H1 (cell line): Measurements from ENCODE around the gene RBBP8. TPM values are rescaled to one million over a fixed set of nuclear protein-coding genes. Genes with fewer than 3 reads are reported as not detected.

ENCODE experiments used
- CTCF ChIA-PET: fragments of 300-600 bp; sonication (Branson Sonifier 250); formaldehyde crosslinking; loops from one replicate; lab custom pipeline; 2021; ENCODE audit not compliant: partially characterized antibody; lab: Charles Lee
- POLR2A ChIA-PET: fragments of 300-600 bp; sonication (Branson Sonifier 250); formaldehyde crosslinking; loops from one replicate; lab custom pipeline; 2021; ENCODE audit warnings: inconsistent platforms; ENCODE audit not compliant: partially characterized antibody; lab: Charles Lee
- DNase-seq, 2 experiments: peaks; one replicate each; pipeline versions ENCODE4 v3.0.0 to v3.0.0-alpha.2; 2010 to 2022; ENCODE audit warnings: low spot score in 2 of 2, low read depth in 1 of 2, mixed read lengths in 1 of 2
- FAIRE-seq: peaks from 2 replicates; lab custom pipeline; 2011; peaks lifted over from hg19 to GRCh38; lab: Jason Lieb, UNC
- H2AFZ ChIP-seq: 2 replicates; pipeline ENCODE4 v1.8.1; 2012; ENCODE audit warnings: low read length, inconsistent platforms
- H2AK5ac ChIP-seq: 2 replicates; pipeline ENCODE4 v1.6.1; 2013; ENCODE audit warnings: low read depth, low read length
- H2BK120ac ChIP-seq: replicated peaks from 2 replicates; pipeline ENCODE3; 2013; ENCODE audit warnings: low read depth, low read length, inconsistent platforms
- H2BK12ac ChIP-seq: 2 replicates; pipeline ENCODE4 v1.6.1; 2013; ENCODE audit warnings: low read depth, low read length
- H2BK15ac ChIP-seq: 2 replicates; pipeline ENCODE4 v1.6.1; 2013; ENCODE audit warnings: low read length
- H2BK20ac ChIP-seq: 2 replicates; pipeline ENCODE4 v1.6.1; 2013; ENCODE audit warnings: low read length
- H2BK5ac ChIP-seq: 2 replicates; pipeline ENCODE4 v1.6.1; 2013; ENCODE audit warnings: low read depth, low read length
- H3K14ac ChIP-seq: 2 replicates; pipeline ENCODE4 v1.6.1; 2013; ENCODE audit warnings: inconsistent platforms; ENCODE audit not compliant: insufficient read length
- H3K18ac ChIP-seq: 2 replicates; pipeline ENCODE4 v1.6.1; 2013; ENCODE audit warnings: low read length; ENCODE audit errors: extremely low read depth
- H3K23ac ChIP-seq: 2 replicates; pipeline ENCODE4 v1.6.1; 2013; ENCODE audit warnings: inconsistent platforms; ENCODE audit not compliant: insufficient read length
- H3K23me2 ChIP-seq: 2 replicates; pipeline ENCODE4 v1.6.1; 2013; ENCODE audit warnings: low read depth, low read length
- H3K27ac ChIP-seq: 2 replicates; pipeline ENCODE4 v1.6.1; 2011; ENCODE audit warnings: low read depth, low read length, inconsistent platforms
- H3K27me3 ChIP-seq, 4 experiments: replicated peaks in 1 of 4; 1 replicate in 1 of 4; 2 replicates in 3 of 4; pipeline versions ENCODE4 v1.6.1 to v1.8.1; 2011 to 2013; ENCODE audit warnings: low read length in 3 of 4, mild to moderate bottlenecking in 3 of 4, inconsistent platforms in 2 of 4, mixed read lengths in 2 of 4, moderate library complexity in 1 of 4; ENCODE audit not compliant: control insufficient read depth in 3 of 4, insufficient read depth in 3 of 4; ENCODE audit errors: extremely low read depth in 1 of 4
- H3K36me3 ChIP-seq, 4 experiments: 2 replicates each; pipeline versions ENCODE4 v1.6.1 to v1.8.1; 2011 to 2013; ENCODE audit warnings: mild to moderate bottlenecking in 4 of 4, low read length in 3 of 4, moderate library complexity in 2 of 4, control low read depth in 1 of 4, inconsistent platforms in 1 of 4; ENCODE audit not compliant: insufficient read depth in 4 of 4, control insufficient read depth in 2 of 4
- H3K4ac ChIP-seq: replicated peaks from 2 replicates; pipeline ENCODE3; 2013; ENCODE audit warnings: low read length, low read depth, mixed read lengths, inconsistent platforms; ENCODE audit not compliant: insufficient read length
- H3K4me1 ChIP-seq, 4 experiments: replicated peaks in 1 of 4; 1 replicate in 1 of 4; 2 replicates in 3 of 4; pipeline versions ENCODE4 v1.6.1 to v1.8.1; 2011 to 2013; ENCODE audit warnings: low read length in 3 of 4, inconsistent platforms in 2 of 4, mixed read lengths in 1 of 4; ENCODE audit not compliant: insufficient read depth in 4 of 4, control insufficient read depth in 3 of 4
- H3K4me2 ChIP-seq, 2 experiments: 2 replicates each; pipeline versions ENCODE4 v1.6.1 to v1.8.1; 2011 to 2013; ENCODE audit warnings: low read depth in 2 of 2, low read length in 2 of 2, control low read depth in 1 of 2, inconsistent platforms in 1 of 2, mild to moderate bottlenecking in 1 of 2; ENCODE audit not compliant: insufficient read depth in 1 of 2
- H3K4me3 ChIP-seq, 4 experiments: fragments of 200-600, 300-600 bp in 1 of 4; sonication (generic), shearing (Covaris generic), sonication (Bioruptor Twin) in 1 of 4; 2 replicates each; pipeline versions ENCODE4 v1.5.1 to v1.8.1; 2011 to 2016; ENCODE audit warnings: low read length in 4 of 4, low read depth in 3 of 4, control low read depth in 2 of 4, inconsistent platforms in 2 of 4, mild to moderate bottlenecking in 2 of 4, mixed read lengths in 1 of 4, moderate library complexity in 1 of 4; ENCODE audit not compliant: insufficient read depth in 2 of 4; ENCODE audit errors: extremely low read depth in 1 of 4
- H3K56ac ChIP-seq: replicated peaks from 2 replicates; pipeline ENCODE3; 2013; ENCODE audit warnings: low read depth, mild to moderate bottlenecking, mixed read lengths, low read length, inconsistent platforms; ENCODE audit not compliant: insufficient read length
- H3K79me1 ChIP-seq: 2 replicates; pipeline ENCODE4 v1.6.1; 2013; ENCODE audit warnings: low read depth, low read length, control low read depth
- H3K79me2 ChIP-seq, 2 experiments: 2 replicates each; pipeline versions ENCODE4 v1.6.1 to v1.8.1; 2012 to 2013; ENCODE audit warnings: low read length in 2 of 2, mild to moderate bottlenecking in 2 of 2, inconsistent platforms in 1 of 2; ENCODE audit not compliant: insufficient read depth in 2 of 2, control insufficient read depth in 1 of 2
- H3K9ac ChIP-seq, 4 experiments: replicated peaks in 1 of 4; 1 replicate in 1 of 4; 2 replicates in 3 of 4; pipeline versions ENCODE4 v1.6.1 to v1.8.1; 2011 to 2013; ENCODE audit warnings: low read depth in 3 of 4, low read length in 3 of 4, control low read depth in 2 of 4, mild to moderate bottlenecking in 2 of 4, moderate library complexity in 2 of 4, inconsistent platforms in 1 of 4; ENCODE audit errors: extremely low read depth in 1 of 4
- H3K9me3 ChIP-seq, 2 experiments: 2 replicates each; pipeline versions ENCODE4 v1.6.1 to v1.8.1; 2012 to 2013; ENCODE audit warnings: mild to moderate bottlenecking in 2 of 2, moderate library complexity in 2 of 2, control low read depth in 1 of 2, inconsistent platforms in 1 of 2, low read depth in 1 of 2, low read length in 1 of 2, mixed read lengths in 1 of 2; ENCODE audit not compliant: insufficient read depth in 2 of 2
- H4K20me1 ChIP-seq, 2 experiments: replicated peaks in 1 of 2; 2 replicates each; pipeline versions ENCODE3 to v1.8.1; 2011 to 2013; ENCODE audit warnings: inconsistent platforms in 2 of 2, low read length in 2 of 2, mild to moderate bottlenecking in 1 of 2; ENCODE audit not compliant: insufficient read depth in 2 of 2, control insufficient read depth in 1 of 2
- H4K5ac ChIP-seq: 2 replicates; pipeline ENCODE4 v1.6.1; 2013; ENCODE audit warnings: low read length, low read depth, mixed read lengths, inconsistent platforms; ENCODE audit not compliant: insufficient read length
- H4K8ac ChIP-seq: 2 replicates; pipeline ENCODE4 v1.8.0; 2013; ENCODE audit warnings: mild to moderate bottlenecking, moderate library complexity, low read length, inconsistent platforms; ENCODE audit not compliant: insufficient read depth; ENCODE audit errors: extremely low read depth
- H4K91ac ChIP-seq: replicated peaks from 2 replicates; pipeline ENCODE3; 2013; ENCODE audit warnings: low read length, mixed read lengths, inconsistent platforms; ENCODE audit not compliant: insufficient read length
- ASH2L ChIP-seq: fragments of 200-600, 300-600 bp; sonication (generic); IDR thresholded peaks from one replicate; pipeline ENCODE4 v1.7.1; 2017; ENCODE audit warnings: low read length
- CBX5 ChIP-seq: fragments of 300-800, 300-1000 bp; sonication (generic); IDR thresholded peaks from 2 replicates; pipeline ENCODE4 v1.7.1; 2016; ENCODE audit warnings: antibody characterized with exemption, low read length, low read depth
- GABPA ChIP-seq: IDR thresholded peaks from 2 replicates; pipeline ENCODE4 v1.6.1; 2011; ENCODE audit warnings: mild to moderate bottlenecking, low read length, moderate library complexity, borderline replicate concordance; ENCODE audit not compliant: insufficient read depth
- GTF2F1 ChIP-seq: IDR thresholded peaks from 2 replicates; pipeline ENCODE4 v1.6.1; 2012; ENCODE audit warnings: low read depth, low read length, improper control_type of control experiment, borderline replicate concordance
- JUND ChIP-seq: IDR thresholded peaks from 2 replicates; pipeline ENCODE4 v1.6.1; 2011; ENCODE audit warnings: mild to moderate bottlenecking, improper control_type of control experiment, low read length
- MAFK ChIP-seq: IDR thresholded peaks from 2 replicates; pipeline ENCODE4 v1.6.1; 2012; ENCODE audit warnings: low read depth, mild to moderate bottlenecking, improper control_type of control experiment, low read length
- PHF8 ChIP-seq: fragments of 200-600 bp; sonication (generic); conservative IDR thresholded peaks from 2 replicates; pipeline ENCODE4 v1.7.1; 2012; ENCODE audit warnings: low read depth, mild to moderate bottlenecking, inconsistent platforms, low read length, moderate library complexity
- SP2 ChIP-seq: IDR thresholded peaks from 2 replicates; pipeline ENCODE4 v1.6.1; 2012; ENCODE audit warnings: mild to moderate bottlenecking, low read length, inconsistent platforms
- TAF1 ChIP-seq: IDR thresholded peaks from 2 replicates; pipeline ENCODE4 v1.6.1; 2011; ENCODE audit warnings: mild to moderate bottlenecking, low read depth, low read length
- TEAD4 ChIP-seq: IDR thresholded peaks from 2 replicates; pipeline ENCODE4 v1.6.1; 2012; ENCODE audit warnings: low read depth, low read length, inconsistent platforms, mixed read lengths
- WGBS, 2 experiments: shearing (Covaris generic) in 1 of 2; methylation state at CpG; one replicate each; pipeline versions ENCODE4 v1.1.6 to v1.1.7; 2013 to 2015; ENCODE audit warnings: low lambda C conversion rate in 2 of 2, mixed read lengths in 2 of 2, inconsistent platforms in 1 of 2, low coverage in 1 of 2, missing lambda C conversion rate in 1 of 2; ENCODE audit not compliant: insufficient replicate concordance in 2 of 2, insufficient coverage in 1 of 2, insufficient read length in 1 of 2; ENCODE audit errors: extremely low coverage in 1 of 2, missing lambda C conversion rate in 1 of 2; 5-methylcytosine and 5-hydroxymethylcytosine counted together
- polyA plus RNA-seq, 7 experiments: library from polyadenylated mRNA; depleted of rRNA in 3 of 7; stranded (reverse) in 5 of 7; unstranded in 2 of 7; fragments of >200 nt in 5 of 7; fragments of 200-250 nt in 2 of 7; gene quantifications; 1 replicate in 5 of 7; 2 replicates in 1 of 7; 4 replicates in 1 of 7; pipeline versions ENCODE4 v1.2.1 to v1.2.3, GENCODE V29; 2011 to 2013; ENCODE audit warnings: missing spikeins in 2 of 7, mixed read lengths in 2 of 7
- total RNA-seq: library from RNA; stranded (reverse); fragmentation: NEBNext Ultra II Directional; extraction: Animal tissue kit (Norgen Biotek cat#: 25700); gene quantifications from 2 replicates; pipeline ENCODE4 v1.2.1, GENCODE V29; 2021
- TF ChIP-seq, protein P1 (sequence below): IDR thresholded peaks from 2 replicates; pipeline ENCODE4 v1.6.1; 2012; ENCODE audit warnings: low read length, inconsistent platforms
- TF ChIP-seq, protein P2 (sequence below): IDR thresholded peaks from 2 replicates; pipeline ENCODE4 v1.6.1; 2012; ENCODE audit warnings: inconsistent platforms

RBBP8 gene
- total and polyA plus RNA-seq, 2 of the 8 experiments (the other 6 are each of a cell fraction or from before 2014, with no cell fraction given): 16.1 to 65.8 TPM

DNA sequence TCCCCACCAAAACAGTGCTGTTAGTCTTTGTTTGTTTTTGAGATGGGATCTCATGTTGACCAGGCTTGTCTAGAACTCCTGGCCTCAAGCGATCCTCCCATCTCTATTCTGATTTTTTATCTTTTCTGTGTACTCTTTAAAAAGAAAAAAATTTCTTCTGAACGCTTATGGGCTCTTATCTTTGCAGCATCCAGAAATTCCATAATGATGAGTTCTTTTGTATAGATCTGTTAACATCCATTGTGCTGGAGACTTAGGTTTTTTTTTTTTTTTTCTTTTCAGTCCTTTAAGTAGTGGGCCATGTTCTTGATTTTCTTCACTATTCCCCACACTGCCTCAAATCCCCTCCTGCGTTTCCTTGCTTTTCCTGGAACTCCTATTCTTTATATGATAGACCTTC lies 31.0 kb downstream of the RBBP8 start:
- Histone ChIP-seq H4K91ac (no peak overlapping the region), H2BK15ac (no peak overlapping the region), H2BK5ac (no peak overlapping the region), H4K20me1 (no peaks in the 10 kb centered on the region), H3K18ac (no peak overlapping the region), H3K56ac (no peak overlapping the region), H3K14ac (no peak overlapping the region), H4K8ac (no peak overlapping the region), H4K5ac (no peak overlapping the region), H3K23me2 (no peaks in the 10 kb centered on the region), H3K27ac (no peak overlapping the region), H2BK20ac (no peak overlapping the region), H3K4ac (no peak overlapping the region), H3K79me2 (peaks cover 0 to 8% of the 10 kb centered on the region in 2 experiments; a peak in 1 of 4 replicates), H3K4me2 (no peak overlapping the region), H3K36me3 (peaks cover 0 to 15% (median 3%) of the 10 kb centered on the region in 4 experiments; a peak in 2 of 8 replicates), H3K27me3 (no peaks in the 10 kb centered on the region), H2BK12ac (no peak overlapping the region), H3K9ac (no peak overlapping the region), H3K9me3 (no peaks in the 10 kb centered on the region), H3K4me1 (no peaks in the 10 kb centered on the region), H3K79me1 (no peaks in the 10 kb centered on the region), H2AFZ (no peak overlapping the region), H3K4me3 (no peak overlapping the region), H2BK120ac (no peak overlapping the region), H3K23ac (no peak overlapping the region), H2AK5ac (no peak overlapping the region)
- 95% methylated on average over 3 of the region's 3 CpGs; no CpG with 5 or more reads in 1 of the 2 experiments for WGBS, 2 experiments
- DNase-seq: no peak
- no peak for FAIRE-seq
- ChIA-PET CTCF (interaction anchor here (1.2 kb wide), 1 partner anchor 19 kb away, joined by 4 read pairs; no protein-coding TSS in a partner anchor), POLR2A (interaction anchor here (1.3 kb wide), 1 partner anchor 29 kb away, joined by 8 read pairs; no protein-coding TSS in a partner anchor)
- TF ChIP-seq, protein P1, sequence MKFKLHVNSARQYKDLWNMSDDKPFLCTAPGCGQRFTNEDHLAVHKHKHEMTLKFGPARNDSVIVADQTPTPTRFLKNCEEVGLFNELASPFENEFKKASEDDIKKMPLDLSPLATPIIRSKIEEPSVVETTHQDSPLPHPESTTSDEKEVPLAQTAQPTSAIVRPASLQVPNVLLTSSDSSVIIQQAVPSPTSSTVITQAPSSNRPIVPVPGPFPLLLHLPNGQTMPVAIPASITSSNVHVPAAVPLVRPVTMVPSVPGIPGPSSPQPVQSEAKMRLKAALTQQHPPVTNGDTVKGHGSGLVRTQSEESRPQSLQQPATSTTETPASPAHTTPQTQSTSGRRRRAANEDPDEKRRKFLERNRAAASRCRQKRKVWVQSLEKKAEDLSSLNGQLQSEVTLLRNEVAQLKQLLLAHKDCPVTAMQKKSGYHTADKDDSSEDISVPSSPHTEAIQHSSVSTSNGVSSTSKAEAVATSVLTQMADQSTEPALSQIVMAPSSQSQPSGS: no peak
- TF ChIP-seq GABPA: no peak
- TF ChIP-seq TEAD4: no peak
- no peak for TF ChIP-seq SP2
- no peak for TF ChIP-seq CBX5
- no peak for TF ChIP-seq GTF2F1
- TF ChIP-seq, protein P2, sequence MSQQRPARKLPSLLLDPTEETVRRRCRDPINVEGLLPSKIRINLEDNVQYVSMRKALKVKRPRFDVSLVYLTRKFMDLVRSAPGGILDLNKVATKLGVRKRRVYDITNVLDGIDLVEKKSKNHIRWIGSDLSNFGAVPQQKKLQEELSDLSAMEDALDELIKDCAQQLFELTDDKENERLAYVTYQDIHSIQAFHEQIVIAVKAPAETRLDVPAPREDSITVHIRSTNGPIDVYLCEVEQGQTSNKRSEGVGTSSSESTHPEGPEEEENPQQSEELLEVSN: no peak
- TF ChIP-seq MAFK: no peak
- no peak for TF ChIP-seq PHF8
- no peak for TF ChIP-seq ASH2L
- TF ChIP-seq JUND: no peak
- TF ChIP-seq TAF1: no peak
